GM10248 (cell line): ENCODE results near the gene CENPS.

Source experiments
- CTCF ChIA-PET: fragments of 300-600 bp; sonication (Branson Sonifier 250); formaldehyde crosslinking; extraction: SDS; loops from one replicate; lab custom pipeline; 2021; ENCODE audit warnings: antibody characterized with exemption; lab: Yijun Ruan, JAX
- POLR2A ChIA-PET: fragments of 350-650 bp; sonication (Branson Sonifier 250); formaldehyde crosslinking; extraction: SDS; loops from one replicate; lab custom pipeline; 2020; ENCODE audit warnings: antibody characterized with exemption; lab: Yijun Ruan, JAX
- DNase-seq: peaks from one replicate; pipeline ENCODE4 v3.0.0; 2012; ENCODE audit errors: extremely low spot score
- CTCF ChIP-seq: IDR thresholded peaks from 2 replicates; pipeline ENCODE4 v1.5.1; 2012; ENCODE audit warnings: mild to moderate bottlenecking, low read depth; ENCODE audit errors: extremely low read depth, missing control alignments, control extremely low read depth

The CENPS gene

GRCh38 chr1:10437052-10437451 is 6.8 kb downstream of the CENPS start:
- CTCF ChIA-PET: interaction anchor here (1.3 to 2.2 kb wide), 2 partner anchors 58 to 486 kb away, joined by 4 to 5 read pairs; no protein-coding TSS in a partner anchor
- POLR2A ChIA-PET: no interaction called here
- no peak for TF ChIP-seq CTCF
- DNase-seq: no peak

GRCh38 chr1:10438677-10439163 is 8.5 kb downstream of the CENPS start:
- DNase-seq: no peak
- ChIA-PET CTCF (interaction anchor here (1.2 kb wide), 1 partner anchor 9 kb away, joined by 4 read pairs; the partner anchor contains the start of gene CENPS), POLR2A (no interaction called here)
- TF ChIP-seq CTCF: no peak

GRCh38 chr1:10440305-10440704 is 10.1 kb downstream of the CENPS start:
- TF ChIP-seq CTCF: no peak
- POLR2A ChIA-PET: no interaction called here
- no peak for DNase-seq
- CTCF ChIA-PET: no interaction called here

- no peak for DNase-seq
- TF ChIP-seq CTCF: no peak
- CTCF ChIA-PET: no interaction called here
- POLR2A ChIA-PET: no interaction called here
These were observed 10.6 kb downstream of the CENPS start for GRCh38 chr1:10440794-10441193.

- TF ChIP-seq CTCF: no peak
- ChIA-PET CTCF (interaction anchor here (1.2 to 4.2 kb wide), 3 partner anchors 9 to 49 kb away, joined by 3 to 23 read pairs (median 4); partner anchors contain the start of gene CENPS), POLR2A (no interaction called here)
- no peak for DNase-seq
These were observed 14.0 kb downstream of the CENPS start for GRCh38 chr1:10444248-10444647.

- DNase-seq: no peak
- CTCF ChIA-PET: interaction anchor here (1.2 to 4.2 kb wide), 2 partner anchors 14 to 48 kb away, joined by 4 to 23 read pairs; partner anchors contain the start of gene CENPS
- no peak for TF ChIP-seq CTCF
- POLR2A ChIA-PET: no interaction called here
These were observed 14.7 kb downstream of the CENPS start for GRCh38 chr1:10444795-10445397.
